Globus pallidus (tissue), 1 donor: ENCODE data around the gene ZNF385A.

Source experiments
- DNase-seq: peaks from one replicate; pipeline ENCODE4 v3.0.0-alpha.2; 2015; ENCODE audit warnings: low spot score

The ZNF385A gene, protein sequence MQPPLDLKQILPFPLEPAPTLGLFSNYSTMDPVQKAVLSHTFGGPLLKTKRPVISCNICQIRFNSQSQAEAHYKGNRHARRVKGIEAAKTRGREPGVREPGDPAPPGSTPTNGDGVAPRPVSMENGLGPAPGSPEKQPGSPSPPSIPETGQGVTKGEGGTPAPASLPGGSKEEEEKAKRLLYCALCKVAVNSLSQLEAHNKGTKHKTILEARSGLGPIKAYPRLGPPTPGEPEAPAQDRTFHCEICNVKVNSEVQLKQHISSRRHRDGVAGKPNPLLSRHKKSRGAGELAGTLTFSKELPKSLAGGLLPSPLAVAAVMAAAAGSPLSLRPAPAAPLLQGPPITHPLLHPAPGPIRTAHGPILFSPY

DNA sequence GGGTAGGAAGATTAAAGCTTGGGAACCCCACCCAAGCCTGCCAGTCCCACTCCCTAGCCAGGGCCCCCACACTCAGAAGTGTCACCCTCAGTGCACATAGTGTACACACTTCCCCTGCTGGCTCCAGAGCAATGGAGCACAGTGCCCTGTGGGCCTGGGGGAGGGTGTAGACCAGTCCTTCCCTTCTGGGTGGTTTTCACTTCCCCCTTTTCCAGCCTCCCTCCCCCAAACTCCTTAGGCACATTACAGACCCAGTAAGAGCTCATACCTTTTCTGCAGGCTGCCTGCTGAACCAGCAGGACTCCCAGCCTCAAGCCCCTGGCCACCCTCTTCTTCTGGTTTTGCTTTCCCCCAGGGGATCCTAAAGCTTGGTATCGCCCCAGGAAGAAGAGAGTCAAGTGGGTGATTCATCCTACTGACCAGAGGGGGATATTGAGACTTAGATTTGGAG is at the start of gene ZNF385A:
TSS of gene ZNF385A (minus strand) at position 143 of the 451 bp plus-strand sequence. CDS start 219 bp downstream, outside the sequence.
- DNase-seq, result peak; percentile 63

DNA sequence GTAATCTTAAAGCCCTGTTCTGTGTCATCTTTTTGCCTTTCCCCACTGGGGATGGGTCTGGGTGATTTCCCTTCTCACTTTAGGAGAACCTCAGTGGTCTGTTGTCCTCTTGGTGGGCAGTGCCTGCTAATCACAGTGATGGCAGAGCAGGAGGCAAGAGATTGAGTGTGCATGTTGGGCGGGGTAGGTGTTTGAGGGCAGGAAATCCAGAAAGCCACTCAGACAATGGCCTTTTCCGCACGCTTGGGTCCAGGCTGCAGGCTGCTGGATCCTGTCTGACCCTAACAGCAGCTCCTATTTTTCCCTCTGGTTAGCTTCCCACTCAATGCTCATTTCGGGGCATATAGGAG is 48.3 kb upstream of the ZNF385A start:
- no peak for DNase-seq

DNA sequence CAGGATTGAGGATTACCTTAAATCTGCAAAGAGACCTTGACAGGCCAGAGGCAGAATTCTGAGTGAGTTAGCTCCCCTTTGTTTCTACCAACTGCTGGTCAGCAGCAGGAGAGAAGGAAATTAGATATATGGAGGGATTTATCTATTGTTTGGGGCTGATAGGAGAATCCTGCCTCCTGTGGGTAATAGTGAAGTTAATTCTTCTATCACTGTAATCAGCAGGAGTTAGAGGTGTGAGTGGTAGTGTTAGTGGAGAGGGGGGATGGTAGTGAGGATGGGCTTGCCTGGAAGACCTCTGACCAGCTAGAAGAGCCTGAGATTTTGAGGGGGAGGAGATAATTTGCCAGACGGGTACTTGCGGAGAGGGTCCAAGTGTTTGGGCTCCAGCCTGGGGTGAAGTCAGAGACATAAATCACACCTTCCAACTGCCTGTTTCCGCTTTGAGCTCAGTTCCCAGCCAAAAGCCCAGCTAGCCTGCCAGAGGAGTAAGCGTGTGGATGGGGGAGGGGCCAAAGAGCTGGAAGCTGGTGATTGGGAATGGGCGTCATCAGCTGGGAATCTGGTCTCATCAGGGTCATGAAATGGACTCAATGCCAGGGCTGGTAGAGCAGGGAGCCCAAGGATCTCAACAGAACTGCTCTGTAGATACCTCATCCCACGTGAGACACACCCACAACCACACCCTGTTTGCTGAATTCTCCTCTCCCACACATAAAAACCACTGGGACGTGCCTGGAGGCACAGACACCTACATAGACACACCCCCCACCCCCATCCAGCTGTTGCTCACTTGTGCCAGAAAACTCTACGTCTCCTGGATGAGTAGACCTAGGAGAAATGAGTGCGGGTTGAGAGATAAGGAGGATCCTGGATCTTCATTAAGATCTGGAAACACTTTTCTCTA is 47.6 kb upstream of the ZNF385A start:
- DNase-seq, result no peak

DNA sequence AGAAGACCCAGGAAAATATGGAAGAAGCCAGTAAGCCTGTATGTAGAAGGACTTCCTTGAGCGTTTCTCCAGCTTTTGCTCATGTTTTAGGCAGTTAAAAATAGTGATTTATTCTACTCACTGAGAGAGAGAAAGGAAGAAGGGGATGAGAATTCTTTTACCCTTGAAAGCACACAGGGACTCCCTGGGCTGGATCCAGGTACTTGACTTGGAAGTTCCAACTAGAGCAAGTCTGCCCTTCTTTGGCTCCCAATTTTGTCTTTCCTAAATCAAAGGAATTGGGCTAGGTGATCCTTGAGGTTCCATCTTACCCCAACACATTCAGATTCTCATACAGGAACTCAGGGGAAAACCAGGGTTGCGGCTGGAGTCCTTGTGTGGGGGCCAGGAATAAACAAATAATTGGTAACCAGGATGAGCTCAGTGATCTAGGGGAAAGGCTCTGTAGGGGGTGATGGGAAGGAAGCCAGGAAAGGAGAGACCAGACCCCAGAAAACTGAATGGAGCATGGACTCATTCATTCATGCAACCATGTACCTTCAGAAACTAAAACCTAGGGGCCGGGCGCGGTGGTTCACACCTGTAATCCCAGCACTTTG is 46.0 kb upstream of the ZNF385A start:
- DNase-seq, result no peak

DNA sequence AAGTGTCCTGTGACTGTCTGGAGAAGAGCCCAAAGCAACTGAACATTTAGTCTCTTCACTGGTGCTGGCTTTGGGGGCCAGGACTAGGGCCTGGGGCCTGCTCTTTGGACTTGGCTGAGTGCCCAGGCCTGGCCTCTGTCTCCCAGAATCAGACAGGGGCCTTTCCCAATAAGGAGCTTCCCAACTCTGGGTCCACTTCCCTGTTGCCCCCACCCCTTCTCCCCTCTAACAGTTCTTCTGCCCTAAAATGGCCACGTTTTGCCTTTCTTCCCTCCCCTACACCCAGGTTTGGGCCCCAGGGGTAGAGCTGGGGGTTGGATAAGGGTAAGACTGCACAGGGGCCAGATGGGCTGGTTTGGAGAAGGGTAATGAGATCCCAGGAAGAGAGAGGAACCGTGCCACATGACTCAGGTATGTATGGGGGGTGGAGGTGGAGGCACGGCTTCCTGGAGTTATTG is 44.5 kb upstream of the ZNF385A start:
- no peak for DNase-seq

DNA sequence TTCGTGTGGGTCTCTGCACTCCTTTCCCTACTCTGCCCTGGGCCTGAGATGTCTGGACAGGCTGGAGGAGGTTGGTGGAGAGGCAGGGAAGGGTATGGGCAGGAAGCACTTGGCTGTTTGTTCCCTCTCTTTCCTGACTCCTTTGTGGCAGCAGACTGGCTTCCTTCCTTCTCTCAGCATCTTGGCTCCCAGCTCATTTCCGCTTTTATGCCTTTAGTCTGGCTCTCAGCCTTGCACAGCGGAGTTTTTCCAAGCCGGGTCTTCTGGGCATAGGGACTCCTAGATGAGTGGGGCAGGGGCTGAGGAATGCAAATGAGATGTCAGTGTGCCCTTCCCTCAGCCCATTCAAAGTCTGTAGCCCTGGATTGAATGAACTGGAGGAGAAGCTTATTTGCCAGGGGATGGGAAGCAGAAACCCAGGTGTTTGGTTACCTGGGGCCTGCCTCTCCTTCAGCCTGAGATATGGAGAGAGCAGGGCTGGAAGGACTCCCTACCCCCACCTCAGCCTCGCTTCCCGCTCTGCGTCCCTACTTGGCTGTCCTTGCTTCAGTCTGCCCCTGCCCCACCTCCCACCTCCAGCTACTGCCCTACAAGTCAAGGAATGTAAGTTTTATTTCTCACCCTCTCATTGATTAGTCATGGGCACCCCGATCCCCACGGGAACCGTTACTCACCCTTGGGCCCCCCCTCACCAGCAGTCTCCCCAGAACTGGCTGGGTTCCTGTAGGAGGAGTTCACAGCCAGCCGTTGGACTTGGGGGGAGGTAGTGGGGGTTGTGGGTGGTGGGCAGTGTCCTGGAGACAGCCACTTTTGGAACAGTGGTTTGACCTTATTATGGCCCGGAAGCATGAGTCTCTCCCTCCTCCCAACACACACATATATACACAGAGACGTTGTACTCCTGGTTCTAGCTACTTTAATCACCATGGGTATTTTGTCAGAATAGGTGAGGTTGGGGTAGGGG is 43.8 kb upstream of the ZNF385A start:
- no peak for DNase-seq

DNA sequence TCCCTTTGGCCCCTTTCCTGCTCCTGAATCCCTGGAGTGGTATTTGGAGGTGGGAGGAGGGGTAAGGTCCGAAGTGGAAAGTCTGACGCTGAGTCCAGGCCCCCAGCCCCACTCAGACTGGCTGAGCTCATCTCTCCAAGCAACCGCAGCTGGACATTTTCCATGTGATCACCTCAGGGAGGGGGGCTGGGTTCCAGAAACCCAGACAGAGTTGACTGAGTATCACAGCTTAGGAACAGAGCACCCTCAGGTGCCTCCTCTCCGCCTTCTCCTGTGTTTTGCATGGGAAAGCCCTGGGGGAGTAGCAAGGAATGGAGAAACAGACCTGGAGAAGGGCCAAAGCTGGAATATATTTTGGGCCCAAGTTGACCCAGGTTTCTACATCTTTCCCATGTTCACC is 42.6 kb upstream of the ZNF385A start:
- DNase-seq, result no peak

DNA sequence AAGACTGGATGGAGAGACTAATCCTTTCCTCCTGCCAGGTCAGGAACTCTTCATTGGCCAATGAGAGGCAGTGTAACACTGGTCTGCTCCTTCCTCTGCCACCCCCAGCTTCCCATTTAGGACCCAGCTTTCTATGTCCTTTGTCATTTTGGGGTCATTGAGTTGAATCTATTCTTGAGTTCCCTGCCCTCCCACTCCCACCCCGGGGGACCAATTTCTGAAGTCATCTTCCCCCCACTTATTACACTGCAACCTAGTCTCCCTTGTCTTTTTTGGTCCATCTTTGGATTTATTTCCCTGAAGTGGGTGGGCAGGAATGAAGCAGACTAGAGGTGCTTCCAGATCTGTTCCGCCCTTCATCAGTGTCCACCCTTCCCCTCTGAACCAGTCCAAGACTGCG is 42.2 kb upstream of the ZNF385A start:
- DNase-seq, result no peak

DNA sequence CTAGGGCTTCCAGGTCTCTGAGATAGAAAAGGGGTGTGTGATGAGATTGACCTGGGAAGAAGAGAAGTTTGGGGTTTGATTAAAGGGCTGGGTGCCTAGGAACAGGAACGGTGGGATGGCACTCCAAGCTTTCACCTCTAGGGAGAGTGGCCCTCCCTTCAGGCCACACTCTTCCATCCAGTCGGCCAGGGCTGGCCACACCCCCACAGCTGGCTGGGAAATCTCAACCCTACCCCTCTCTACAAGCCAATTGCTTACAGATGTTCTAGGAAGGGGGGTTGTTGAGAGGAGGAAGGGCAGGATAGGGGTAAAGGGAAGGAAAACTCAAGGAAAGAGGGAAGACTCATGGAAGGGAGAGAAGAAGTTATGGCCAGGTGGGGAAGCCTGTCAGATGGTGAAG is 41.2 kb upstream of the ZNF385A start:
- no peak for DNase-seq

DNA sequence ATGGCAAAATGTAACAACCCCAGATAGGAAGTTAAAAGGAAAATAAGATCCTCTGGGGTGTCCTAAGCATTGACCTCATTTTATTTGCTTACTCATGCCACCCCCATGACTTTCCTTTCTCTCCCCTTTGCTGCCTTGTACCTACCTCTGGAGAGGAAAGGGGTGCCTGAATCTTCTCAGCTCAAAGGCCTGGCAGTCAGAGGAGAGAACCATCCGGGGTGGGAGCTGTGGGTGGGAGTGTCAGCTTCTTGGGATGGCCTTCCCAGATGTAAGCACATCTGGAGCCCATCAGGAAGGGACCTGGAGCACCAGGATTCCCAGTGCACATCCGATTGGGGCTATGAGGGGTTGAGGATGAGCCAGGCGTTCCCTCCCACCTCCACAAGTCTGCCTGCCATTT is 39.7 kb upstream of the ZNF385A start:
- no peak for DNase-seq

DNA sequence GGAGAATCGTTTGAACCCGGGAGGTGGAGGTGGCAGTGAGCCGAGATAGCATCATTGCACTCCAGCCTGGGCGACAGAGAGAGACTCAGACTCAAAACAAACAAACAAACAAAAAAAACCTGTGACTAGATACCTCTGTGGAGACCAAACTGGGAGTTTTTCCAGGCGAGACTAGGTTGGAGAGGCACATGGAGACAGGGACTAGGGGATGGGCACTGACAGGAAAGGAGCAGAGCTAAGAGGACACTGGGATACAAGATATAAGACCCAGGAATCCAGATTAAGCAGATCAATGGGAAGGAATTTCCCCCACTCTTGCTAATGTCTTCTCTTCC is 39.2 kb upstream of the ZNF385A start:
- no peak for DNase-seq

DNA sequence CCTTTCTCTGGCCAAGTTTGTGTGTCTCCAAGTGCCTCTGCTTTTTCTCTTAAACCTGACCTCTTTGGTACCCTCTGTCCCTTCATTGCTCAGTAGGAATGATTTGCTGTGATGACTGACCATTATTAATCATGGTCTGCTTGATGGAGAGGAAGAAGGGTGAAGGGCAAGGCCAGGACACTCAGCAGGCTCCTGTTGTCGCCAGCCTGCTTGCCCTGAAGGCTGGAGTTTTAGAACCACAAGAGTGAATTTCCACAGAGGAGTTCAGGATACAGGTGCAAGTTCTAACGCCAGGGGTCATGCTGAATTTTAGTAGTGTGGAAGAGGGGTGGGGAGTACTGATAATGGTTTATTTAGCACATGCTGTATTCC is 37.3 kb upstream of the ZNF385A start:
- no peak for DNase-seq

DNA sequence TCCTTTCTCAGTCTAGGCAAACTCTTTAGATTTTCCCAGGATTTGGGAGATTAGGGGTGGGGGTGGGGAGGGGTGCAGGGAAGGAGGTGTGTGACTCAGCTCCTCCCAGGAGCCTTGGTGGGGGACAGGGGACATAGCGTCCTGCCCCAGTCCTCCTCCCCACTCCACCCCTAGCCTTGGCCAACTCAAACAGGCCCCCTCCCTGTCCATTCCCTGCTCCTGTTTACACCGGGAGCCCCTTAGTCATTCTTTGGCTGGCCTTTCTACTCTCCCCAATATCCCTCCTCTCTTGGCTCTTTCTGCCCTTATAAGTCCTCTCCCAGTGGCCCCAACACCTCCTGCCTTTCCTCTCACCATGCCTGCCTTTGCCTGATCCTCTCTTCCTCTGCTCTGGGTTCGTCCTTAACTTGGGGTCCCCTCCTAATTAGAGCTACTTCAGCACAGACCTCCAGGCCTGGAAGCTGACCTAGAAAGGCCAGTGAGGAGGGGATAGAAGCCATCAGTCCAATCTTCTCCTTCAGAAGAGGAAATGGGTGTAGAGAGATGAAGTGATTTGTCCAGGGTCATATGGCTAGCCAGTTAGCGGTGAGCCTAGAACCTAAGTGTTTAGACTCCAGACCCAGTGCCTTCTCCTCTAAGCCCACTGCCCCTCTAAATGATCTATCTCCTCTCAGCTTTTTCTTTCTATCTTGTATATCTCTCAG is 36.8 kb upstream of the ZNF385A start:
- no peak for DNase-seq

DNA sequence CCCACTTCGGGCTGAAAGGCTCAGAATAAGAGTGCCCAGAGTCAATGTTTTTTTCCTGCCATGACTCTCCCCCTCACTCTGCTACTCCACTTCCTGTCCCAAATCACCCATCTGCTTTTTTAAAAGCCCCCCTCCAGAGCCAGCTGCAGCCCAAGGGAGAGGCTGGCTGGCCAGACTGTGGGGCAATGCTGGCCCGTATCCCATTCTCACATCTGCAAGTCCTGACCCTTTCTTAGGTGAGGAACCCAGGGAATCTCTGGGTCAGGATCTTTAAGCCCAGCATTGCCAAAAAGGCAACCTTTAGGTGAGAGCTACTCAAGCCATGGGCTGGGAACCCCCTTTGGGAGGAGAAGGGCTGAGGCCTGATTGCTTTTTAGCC is 36.2 kb upstream of the ZNF385A start:
- DNase-seq, result no peak

DNA sequence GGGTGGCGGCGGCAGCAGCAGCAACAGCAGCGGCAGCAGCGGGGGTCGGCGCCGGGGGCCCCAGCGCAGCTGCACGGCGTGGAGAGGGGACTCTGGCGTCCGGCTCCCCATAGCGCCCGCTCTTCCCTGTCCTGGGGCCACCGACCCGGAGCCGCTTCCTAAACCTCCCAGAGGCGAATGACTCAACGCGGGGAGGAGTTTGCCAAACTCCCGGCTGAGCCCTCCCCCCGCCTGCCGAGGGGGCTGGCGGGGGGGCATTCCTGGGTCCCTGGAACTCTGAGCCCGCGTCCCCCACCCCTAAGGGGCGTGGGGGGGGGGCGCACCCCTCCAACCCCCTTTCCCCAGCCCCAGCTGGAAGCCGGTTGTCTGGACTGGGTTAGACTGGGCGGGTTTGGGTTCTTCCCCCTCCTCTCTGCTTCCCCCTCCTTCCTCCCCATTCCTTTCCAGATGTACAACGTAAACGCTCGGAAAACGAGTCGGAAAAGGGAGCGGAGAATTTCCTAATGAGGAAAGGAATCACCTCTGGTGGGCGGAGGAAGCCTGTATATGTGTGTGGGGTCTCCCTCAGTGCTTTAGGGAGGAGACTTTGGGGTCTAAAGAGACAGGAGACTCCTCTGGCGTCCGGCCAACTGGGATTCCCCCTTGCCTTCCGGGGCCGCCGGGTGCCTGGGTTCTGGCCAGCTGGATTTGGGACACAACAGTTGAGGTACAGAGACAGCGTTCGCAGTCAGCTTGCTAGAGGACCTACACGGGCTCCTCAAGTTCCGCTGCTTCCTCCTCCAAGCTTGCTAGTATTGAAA is 34.8 kb upstream of the ZNF385A start, which contains the start of gene ITGA5:
TSS of gene ITGA5 (minus strand) at position 179 of the 800 bp plus-strand sequence. CDS start at position 111, 68 bp downstream.
- DNase-seq, result no peak

DNA sequence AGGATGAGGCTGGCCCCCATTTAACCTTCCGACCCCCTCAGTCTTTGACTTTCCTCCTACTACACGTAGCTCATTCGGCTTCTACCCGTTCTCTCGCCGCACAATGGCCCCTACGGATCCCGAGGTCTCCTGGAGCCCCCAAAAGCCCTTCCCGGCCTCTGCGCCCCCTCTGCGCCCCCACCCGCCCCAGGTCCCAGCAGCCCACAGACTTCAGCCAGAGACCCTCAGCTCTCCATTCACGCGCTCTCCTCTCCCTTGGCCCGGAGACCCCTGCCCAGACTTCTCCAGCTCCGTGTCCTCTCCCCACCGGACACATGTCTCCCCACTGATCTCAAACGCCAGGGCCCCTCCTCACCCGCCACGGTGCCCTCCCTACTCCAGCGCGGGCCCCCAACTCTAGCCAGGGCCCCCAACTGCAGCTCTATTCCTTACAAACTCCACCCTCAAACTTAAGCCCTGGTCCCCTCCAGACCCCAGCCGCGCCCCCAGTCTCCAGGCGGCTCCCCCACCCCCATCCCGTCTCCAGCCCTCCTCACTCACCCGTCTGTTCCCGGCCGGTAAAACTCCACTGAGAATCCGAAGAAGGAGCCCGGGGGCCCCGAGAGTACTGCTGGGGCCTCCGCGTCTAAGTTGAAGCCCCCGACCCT is 34.0 kb upstream of the ZNF385A start:
- no peak for DNase-seq

DNA sequence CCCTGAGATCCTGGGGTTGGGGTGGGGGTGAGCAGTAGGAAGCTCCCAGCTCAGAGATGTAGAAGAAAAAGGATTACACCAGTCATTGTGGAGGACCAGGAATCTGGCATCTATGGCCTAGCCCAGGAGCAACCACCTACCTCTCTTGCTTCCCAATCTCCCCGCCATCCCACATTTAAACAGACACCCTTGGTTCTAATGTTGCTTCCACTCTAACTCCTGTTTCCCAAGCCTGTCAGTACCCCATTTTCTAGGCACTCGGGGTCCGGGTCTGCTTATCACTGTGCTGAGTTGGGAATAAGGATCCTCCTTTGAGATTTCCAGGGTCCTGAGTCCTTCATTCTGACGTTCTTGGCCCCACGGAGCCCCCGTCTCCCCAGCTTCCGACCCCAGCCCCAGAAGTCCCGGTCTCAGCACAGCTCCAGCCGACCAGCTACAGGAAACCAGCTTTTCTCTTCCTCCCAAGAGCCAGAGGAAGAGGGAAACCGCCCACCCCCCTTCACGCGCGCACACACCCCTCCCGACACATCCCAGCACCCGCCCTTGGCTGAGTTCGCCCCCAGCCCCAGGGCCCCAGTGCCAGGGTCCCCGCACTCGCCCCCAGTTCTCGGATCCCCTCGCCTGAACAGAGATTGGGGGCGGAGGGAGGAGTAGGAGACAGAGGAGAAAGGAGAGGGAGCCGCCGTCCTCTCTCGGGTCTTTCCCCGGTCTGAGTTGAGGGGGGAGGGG is 33.3 kb upstream of the ZNF385A start:
- no peak for DNase-seq

DNA sequence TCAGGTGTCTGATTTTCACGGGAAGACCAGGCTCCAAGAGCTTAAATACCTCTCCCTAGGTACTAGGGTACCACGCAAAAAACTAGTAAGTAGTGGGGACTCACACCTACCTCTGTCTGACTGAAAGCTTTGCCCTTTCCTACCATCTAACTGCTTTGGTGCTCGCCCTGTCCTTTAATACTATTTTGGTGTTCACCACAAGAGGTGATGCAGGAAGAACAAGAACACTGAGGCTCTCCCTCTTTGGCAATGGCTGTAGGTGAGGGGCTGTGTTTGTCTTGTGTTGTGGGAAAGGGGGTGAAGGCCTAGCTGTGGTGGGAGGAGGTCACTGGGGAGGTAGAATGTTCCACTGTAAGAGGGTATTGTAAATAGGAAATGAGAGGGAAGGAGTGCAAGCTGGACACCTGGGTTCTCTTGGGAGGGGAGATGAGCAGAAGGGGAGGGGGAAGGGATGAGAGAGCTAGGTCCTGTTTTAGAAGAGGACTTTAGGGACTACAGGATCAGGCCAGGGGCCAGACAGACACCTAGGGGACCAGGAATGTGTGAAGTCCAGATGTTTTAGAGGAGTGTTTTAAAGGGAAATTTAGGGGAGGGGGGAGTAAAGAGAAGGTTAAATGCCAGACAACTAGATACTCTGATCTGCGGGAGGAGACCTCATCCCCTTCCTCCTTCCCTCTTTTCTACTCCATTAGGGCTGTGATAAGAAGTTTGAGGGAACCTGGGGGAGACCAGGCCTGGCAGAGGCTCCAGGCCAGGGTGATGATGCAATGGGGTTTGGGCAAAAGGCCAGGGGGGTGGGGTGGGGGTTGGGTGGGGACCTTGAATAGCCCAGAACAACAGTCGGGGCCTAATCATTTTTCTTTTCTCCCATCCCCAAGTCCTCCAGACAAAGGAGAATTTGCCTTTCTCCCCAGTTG is 32.4 kb upstream of the ZNF385A start:
- no peak for DNase-seq
